HG03064 (cell line): ENCODE results near the gene LDLRAD4.

Experiments
- ATAC-seq: cut with Tn5 transposase; IDR thresholded peaks from one replicate; pipeline ENCODE4 v1.9.1; 2021; ENCODE audit warnings: low read depth; ENCODE audit not compliant: unreplicated experiment

LDLRAD4 gene

DNA sequence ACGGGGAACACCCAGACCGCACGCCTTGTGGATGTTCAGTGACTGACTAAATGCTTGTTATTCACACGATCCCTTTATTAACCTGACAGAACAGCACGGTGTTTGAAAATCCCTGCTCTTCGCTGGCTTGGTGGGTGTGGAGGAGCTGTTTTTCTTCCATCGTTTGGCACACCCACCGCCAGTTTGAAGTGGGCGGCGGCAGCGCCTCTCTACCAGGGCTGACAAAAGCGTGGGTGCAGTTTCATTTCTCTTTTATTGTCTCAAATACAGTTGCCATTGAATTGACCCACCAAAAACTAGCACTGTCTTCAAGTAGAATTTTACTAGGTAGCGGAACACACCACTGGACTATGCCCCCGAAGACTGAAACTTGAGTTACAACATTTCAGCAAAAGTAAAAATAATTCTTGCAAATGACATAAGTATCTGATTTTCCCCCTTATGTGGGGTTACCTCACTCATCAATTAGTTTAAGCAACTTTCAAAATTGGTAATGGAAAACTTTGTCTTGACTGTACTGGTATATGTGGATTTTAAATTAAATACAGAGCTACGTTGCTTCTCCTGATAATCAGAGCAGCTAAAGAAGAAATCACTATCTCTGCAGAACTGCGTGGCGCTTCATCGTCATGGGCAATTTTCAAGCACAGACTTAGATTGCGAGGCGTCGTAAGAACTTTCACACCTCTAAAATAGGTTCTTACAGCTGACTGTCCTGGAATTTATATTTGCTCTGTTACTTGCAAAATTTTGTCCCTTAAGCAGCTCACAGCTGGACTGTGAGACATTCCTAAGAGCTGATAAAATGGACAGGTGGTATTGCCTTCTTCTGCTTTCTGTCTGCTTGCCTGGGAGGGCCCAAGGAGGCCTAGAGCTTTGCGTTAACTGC lies 60.9 kb downstream of the LDLRAD4 start:
- no peak for ATAC-seq

DNA sequence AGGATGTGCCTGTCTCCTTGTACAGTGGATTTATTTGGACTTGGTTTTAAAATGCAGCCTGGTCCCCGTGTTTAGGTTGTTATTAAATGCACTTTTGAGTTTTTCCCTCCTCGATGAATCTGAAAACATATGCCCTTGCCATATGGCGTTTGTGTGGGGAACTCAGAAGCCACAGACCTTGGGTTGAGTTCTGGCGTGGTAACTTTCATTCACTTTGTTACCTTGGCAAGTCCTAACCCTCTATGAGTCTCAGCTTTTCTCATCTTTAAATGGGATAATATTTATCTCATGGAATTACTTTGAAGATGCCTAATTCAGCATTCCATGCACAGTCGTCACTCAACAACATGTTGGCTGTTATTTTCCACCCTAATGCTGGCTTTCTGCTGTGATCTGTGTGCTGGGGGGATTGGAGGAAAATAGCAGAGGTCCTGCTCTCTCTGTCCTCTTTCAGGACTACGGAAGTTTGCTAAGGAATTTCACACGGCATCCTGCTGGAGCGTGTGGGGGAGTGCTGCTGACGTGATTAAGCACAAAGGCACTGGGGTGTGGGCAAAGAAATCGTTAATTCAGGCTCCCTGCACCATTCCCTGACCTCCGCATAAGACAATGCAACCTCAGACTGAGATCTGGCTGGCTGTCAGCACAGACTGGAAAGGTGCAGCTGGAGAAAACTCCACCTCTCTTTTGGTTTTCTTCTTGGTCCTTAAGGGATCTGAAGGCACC lies 61.7 kb downstream of the LDLRAD4 start:
- ATAC-seq, result no peak

DNA sequence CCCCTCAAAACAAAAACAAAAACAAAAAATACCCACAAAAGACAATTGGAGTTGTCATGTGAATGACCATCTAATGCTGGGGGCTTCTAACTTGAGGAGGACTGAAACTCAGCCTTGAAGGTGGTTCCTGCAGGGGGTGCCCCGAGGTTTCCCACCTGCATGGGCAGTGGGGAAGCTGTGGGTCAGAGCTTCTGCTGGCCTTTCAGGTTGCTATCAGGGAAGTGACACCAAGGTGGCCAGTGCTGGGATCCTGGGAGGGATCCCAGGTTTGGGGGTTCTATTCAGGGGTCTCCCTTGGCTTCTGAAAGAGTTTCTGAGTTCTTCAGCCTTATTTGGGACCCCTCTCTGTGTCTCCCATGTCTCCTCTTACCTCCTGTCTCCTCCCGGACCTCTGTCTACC lies 62.8 kb downstream of the LDLRAD4 start:
- no peak for ATAC-seq

DNA sequence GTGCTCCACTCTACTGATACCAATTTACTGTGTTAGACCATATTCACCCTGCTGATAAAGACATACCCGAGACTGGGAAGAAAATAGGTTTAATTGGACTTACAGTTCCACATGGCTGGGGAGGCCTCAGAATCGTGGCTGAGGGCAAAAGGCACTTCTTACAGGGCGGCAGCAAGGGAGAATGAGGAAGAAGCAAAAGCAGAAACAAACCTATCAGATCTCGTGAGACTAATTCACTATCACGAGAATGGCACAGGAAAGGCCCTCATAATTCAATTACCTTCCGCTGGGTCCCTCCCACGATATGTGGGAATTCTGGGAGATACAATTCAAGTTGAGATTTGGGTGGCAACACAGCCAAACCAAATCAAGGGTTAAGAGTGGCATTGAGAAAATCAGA lies 65.2 kb downstream of the LDLRAD4 start:
- ATAC-seq, result no peak

DNA sequence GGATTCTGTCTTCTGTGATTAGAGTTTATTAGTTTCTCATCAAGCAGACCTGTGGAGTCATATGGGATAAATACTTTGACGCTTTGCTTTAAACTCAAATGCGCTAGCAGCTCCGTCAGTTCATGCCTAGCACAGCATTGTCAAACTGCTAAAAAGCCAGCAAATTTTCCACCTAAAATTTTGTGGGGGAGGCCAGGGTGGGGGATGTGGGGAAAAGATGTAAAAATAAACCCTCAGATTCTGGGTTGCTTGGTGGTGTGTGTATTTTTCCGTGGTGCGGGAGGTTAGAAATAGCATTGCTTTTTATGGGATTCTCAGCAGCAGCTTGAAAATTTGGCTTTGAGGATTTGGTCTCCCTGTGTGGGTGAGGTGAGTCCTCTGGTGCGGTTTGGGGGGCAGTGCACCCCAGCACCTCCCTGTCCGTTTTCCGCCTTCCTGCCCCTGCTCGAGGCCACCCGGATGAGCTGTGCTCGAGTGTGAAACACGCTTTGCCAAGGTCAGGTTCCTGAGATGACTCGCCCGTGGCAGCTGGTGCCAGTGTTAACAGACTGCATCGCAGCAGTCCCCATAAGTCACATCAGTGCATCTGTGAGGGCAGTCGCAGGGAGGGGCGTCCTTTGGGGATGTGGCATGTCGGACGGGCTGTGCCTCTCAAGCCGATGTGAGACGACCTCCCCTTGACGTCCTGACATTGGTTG lies 65.9 kb downstream of the LDLRAD4 start:
- no peak for ATAC-seq

DNA sequence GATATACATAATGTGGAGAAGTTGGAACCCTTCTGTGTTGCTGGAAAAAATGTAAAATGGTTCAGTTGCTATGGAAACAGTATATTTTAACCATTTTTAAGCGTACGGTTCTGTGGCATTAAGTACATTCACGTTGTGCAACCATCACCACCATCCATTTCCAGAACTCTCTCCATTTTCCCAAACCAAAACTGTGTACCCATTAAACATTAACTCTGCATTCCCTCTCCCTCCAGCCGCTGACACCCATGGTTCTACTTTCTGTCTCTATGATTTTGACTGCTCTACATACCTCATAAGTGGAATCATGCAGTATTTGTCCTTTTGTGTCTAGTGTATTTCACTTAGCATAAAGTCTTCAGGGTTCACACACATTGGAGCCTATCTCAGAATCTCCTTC lies 67.3 kb downstream of the LDLRAD4 start:
- ATAC-seq, result no peak

DNA sequence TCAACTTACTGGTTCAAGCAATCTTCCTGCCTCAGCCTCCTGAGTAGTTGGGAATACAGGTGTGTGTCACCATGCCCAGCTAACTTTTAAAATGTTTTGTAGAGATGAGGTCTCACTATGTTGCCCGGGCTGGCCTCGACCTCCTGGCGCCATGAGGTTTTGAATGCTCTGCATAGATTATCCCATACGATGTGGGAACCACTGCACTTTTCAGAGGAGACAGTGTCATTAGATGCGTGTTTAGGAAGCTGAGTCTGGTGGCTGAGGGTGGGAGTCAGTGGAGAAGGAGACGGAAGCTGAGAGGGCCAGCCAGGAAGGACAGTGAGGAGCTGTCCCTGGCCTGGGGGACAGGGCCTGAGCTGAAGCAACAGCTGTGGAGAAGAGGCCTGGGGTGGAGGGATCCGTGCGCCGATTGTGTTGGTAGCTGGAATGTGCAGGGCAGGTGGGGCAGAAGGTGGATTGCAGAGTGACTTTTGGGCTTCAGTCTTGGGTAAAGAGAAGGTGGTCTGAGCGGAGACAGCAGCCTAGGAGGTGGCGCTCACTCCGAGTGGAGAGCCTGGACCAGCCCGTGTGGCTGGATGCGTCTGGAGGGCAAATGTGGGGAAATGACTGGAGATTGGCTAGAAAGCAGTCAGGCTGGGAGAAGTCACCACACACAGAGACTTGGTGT lies 68.0 kb downstream of the LDLRAD4 start:
- ATAC-seq, result no peak

DNA sequence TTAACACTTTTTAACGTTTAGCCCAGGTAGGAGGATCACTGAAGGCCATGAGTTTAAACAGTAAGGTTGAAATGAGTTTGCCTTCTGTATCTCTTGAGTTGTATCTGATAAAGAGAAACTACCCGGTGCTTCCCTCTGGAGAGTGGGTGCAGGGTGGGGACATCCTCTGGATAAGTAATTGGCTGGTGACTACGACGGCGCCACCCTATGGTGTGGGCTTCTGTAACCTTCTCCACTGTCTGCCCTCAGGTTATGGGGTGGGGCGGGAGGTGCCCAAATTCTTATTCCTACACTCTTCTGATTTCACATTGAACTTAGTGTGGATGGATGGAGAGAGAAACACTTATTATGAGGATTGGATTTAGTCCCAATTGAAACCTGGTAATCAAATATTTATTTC lies 68.8 kb downstream of the LDLRAD4 start:
- ATAC-seq, result no peak

DNA sequence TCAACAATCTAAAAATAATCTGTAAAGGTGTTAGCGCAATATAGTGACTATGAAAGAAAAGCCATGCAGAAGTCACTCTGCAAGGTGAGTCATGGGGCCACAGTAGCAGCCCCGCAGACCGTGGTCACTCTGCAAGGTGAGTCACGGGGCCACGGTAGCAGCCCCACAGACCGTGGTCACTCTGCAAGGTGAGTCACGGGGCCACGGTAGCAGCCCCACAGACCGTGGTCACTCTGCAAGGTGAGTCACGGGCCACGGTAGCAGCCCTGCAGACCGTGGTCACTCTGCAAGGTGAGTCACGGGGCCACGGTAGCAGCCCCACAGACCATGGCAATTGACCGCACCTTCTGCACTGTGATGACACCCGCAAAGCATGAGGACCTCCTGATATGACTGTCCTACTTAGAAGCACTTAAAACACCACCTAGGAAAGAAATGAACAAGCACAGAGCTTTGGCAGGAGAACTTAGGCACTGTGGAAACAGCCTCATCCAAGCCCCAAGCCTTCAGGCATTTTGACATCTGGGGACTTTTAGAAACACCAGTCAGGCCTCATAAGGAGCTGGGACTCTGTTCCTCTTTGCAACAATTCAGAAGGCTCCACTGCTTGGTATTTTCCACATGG lies 70.1 kb downstream of the LDLRAD4 start:
- ATAC-seq, result no peak

DNA sequence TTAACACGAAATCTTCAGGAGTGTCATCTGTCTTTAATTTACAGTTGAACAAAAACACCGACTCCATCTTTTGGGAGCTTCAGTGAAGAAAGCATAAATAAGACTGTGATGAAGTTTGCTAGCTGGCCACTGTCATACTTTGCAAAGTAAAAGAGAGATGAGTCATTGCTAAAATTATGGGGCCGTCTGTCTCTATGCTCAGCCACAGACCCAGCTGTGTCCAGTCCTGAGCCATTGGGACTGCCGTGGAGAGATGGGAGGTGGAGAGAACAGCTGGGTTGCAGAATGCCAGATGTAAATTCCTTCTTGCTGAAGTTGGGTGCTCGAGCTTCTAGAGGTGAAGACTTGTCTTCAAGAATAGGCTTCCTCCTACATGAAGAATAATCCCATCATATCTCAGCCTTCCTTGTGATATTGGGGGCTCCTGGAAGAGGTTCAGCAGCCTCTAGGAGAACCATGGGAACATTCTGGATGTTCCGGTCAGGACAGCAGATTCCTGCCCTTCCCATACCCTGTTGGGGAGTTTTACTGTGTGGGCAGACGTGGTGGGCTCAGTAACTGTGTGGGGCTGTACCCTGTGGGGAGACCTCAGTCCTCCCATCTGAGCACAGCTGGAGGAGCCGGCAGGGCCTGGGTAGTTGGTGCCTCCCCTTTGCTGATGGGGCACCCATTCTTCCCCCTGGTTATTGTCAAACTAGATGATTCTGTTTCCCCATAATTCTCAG lies 71.1 kb downstream of the LDLRAD4 start:
- ATAC-seq, result no peak

DNA sequence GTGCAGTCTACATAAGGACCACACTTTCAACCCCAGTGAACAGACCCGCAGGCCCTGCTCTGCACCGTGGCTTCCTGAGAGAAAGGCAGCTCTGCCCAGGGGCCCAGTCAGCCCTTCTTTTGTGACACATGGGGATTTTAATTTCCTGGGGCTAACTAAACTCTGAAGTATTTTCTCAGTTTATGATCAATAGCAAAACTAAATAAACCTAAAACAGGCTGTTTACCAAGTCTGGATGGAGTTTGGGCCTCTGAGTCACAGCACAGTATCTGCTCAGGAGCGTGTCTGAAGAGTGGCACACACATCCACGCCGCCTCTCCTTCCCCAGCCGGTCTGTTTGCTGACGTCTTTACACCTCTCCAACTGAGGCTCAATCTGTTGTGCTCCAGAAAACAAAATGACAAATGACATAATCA lies 72.3 kb downstream of the LDLRAD4 start:
- no peak for ATAC-seq

DNA sequence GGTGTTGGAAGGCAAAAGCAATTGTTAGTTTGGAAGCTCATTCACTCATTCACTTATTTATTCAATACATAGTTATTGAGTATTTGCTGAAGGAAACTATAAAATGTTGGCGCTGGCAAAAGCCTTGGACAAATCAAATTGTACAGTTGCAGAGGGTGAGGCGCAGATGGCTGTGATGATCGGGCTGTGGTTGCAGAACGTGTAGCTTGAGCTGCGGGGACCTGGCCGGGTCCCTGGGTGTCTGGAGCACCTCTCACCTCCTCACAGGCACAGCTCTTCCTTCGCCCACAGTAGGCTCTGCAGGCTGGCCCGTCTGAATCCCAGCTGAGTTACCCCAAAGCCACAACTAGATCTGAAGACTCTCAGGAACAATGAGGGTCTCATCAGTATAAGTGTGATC lies 72.7 kb downstream of the LDLRAD4 start:
- ATAC-seq, result no peak

DNA sequence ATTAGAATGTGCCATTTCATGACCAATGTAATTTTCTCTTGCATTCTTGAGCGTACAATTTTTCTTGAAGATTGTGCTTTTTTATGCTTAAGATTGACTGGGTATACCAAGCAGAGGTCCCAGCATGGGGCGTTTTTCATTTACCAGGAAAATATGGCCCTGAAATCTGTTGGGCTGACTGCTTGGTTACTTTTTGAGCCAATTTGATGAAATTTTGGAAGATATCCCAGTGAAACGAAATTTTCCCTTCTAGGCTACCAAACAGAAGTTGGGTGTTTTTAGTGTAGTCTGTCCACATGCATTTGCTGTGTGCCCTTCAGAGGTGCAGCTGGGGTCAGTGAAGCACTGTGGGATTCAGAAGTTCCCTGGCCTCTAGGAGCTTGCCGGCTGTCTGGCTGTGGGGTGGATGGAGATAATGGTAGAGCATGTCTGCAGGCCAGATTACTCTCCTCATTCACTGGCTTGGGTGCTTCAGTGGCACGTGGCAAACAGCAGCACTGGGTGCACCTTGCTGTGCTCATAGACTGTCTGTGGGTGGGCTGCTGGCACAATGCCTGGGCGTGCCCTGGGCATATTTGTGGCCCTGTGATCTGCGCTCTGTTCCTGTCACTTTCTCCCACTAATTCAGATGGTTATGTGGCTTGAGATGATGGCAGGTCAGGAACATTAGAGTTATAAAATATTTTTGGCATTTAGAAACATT lies 73.3 kb downstream of the LDLRAD4 start:
- no peak for ATAC-seq

DNA sequence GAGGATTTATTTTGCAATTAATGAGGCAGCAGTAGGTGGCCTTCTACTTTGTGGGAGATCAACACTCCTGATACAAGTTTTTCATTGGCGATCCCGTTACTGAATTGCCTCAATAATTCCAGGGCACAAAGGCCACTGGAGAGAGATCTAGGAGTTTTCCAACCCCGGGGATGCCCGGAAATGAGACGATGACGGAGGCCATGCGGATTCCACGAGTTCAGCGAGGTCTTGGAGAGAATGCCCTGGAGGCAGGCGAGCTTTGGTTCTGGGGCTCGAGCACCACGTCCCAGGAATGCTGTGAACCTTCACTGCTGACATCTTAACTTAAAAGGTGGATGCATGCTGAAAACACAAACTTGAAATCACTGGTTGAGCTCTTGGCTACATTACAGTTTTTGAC lies 74.2 kb downstream of the LDLRAD4 start:
- ATAC-seq, result no peak

DNA sequence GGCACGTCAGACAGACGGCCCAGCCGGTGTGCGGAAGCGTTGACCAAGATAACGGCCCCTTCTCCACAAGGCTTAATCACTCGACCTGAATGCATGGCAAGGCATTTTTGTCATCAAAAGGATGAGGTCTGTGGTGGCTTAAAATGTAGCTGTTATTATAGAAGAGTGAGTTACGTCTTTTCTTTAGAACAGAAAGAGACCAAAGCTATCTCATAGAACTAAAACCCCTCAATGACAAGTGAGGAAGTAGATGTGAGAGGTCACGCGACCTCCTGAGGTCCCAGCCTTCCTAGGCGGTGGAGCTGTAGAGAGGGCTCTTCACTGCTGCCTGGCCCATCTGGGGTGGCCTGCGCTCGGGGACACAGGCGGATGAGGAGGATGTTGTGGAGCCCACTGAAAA lies 75.7 kb downstream of the LDLRAD4 start:
- ATAC-seq, result no peak

DNA sequence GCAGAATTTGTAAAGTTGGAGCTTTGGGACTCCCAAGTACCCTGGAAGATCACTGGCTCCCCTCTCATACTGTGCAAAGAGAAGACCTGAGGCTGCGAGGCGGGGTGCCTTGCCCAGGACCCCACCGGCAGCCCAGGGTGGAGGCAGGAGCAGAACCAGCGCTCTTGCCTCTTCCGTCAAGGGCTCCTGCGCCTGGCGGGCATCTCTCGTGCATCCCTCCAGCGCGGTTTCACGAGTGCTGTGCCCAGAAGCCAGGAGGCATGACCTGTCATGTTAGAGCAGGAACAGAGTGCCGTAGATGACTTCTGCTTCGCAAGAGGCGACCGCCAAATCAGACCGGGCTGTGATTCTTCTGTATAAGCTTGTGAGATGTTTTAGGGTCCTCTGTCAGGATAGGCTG lies 77.3 kb downstream of the LDLRAD4 start:
- ATAC-seq, result no peak

DNA sequence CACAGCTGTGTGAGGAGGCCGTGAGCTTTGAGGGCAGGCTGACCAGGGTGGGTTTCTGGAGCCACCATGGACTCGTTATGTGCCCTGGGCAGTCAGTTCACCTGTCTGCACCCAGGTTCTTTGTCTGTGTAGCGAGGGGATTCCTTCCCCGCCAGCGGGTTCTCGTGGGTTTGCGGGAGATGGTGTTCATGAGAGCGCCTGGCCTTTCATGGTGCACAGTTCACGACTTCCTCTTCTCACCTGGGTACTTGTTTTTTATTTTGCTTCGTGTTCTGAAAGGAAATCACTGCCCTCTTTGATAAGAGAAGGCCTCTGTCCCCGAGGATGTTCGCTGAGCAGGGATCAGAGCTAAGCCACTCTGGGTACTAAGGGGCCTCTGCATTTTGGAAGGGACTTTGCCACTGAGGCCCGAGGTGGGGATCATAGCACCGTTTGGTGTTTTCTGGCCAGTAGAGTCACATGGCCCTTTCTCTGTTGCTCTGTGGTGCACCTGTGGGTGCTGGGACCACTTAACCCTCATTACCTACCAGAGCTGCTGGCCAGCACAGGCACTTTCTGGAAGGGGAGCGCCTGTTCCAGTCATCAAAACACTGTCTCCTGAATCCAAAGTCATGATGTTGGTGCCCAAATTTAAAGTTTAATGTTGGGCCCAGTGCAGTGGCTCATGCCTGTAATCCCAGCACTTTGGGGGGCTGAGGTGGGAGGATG lies 78.5 kb downstream of the LDLRAD4 start:
- ATAC-seq, result no peak

DNA sequence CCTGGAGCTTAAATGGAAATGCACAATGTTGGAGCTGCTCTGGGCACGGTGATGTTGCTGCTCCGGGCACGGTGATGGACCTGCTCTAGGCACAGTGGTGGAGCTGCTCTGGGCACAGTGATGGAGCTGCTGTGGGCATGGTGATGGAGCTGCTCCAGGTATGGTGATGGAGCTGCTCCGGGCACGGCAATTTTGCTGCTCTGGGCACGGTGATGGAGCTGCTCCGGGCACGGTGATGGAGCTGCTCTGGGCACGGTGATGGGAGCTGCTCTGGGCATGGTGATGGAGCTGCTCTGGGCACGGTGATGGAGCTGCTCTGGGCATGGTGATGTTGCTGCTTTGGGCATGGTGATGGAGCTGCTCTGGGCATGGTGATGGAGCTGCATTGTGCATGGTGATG lies 79.7 kb downstream of the LDLRAD4 start:
- no peak for ATAC-seq

DNA sequence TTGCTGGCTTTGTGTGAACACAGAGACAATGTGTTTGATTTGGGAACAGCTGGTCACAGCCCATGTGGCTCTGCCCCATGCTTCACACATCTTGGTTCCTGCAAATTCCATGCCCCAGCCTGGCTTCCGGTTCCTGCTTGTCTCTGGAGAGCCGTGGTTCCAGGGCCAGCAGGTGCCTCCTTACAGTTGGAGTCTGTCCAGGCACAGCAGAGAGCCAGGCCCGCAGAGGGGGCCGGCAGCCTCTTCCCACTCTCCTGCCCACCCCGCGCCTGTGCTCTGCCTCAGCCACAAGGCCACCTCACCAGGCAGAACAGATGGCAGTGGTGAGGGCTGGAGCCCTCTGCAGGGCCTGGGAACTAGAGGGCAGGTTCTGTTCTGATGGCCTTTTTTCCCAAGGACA lies 81.5 kb downstream of the LDLRAD4 start:
- no peak for ATAC-seq
